Nephron progenitor cell (in vitro differentiated cells): Measurements from ENCODE around the gene PWP2.
A peak's percentile ranks its signal among the peaks of the same experiment; 100 is the strongest.

Experiments
- DNase-seq: peaks from one replicate; pipeline ENCODE4 v3.0.0; 2021
- H3K27ac Mint-ChIP-seq: 2 replicates; pipeline ENCODE4 v1.8.0; 2021; ENCODE audit warnings: mild to moderate bottlenecking, moderate library complexity, mixed read lengths
- H3K27me3 Mint-ChIP-seq: 2 replicates; pipeline ENCODE4 v1.8.0; 2021; ENCODE audit warnings: mild to moderate bottlenecking, low read depth, mixed read lengths; ENCODE audit not compliant: poor library complexity
- H3K36me3 Mint-ChIP-seq: 2 replicates; pipeline ENCODE4 v1.8.0; 2021; ENCODE audit warnings: low read depth, mixed read lengths
- H3K4me1 Mint-ChIP-seq: 2 replicates; pipeline ENCODE4 v1.8.0; 2021; ENCODE audit warnings: mixed read lengths
- H3K4me3 Mint-ChIP-seq: 2 replicates; pipeline ENCODE4 v1.8.0; 2021; ENCODE audit warnings: mild to moderate bottlenecking, moderate library complexity, mixed read lengths
- H3K9me3 Mint-ChIP-seq: 2 replicates; pipeline ENCODE4 v1.8.0; 2021; ENCODE audit warnings: mild to moderate bottlenecking, moderate library complexity, mixed read lengths
- CTCF ChIP-seq: fragments of 200-600 bp; sonication (generic); IDR thresholded peaks from 2 replicates; pipeline ENCODE4 v1.5.0; 2021; ENCODE audit warnings: antibody characterized with exemption

PWP2 gene

GRCh38 chr21:44070391-44070790 lies 36.8 kb upstream of the PWP2 start:
- Mint-ChIP-seq H3K4me1 (peaks cover 14% of the 10 kb centered on the region), H3K27ac (no peak overlapping the region), H3K27me3 (no peaks in the 10 kb centered on the region), H3K4me3 (no peak overlapping the region), H3K9me3 (no peaks in the 10 kb centered on the region), H3K36me3 (peaks cover 20% of the 10 kb centered on the region)
- TF ChIP-seq CTCF = no peak
- no peak for DNase-seq

- Mint-ChIP-seq H3K27ac (peak overlapping the region; percentile 58), H3K4me1 (peaks cover 11% of the 10 kb centered on the region), H3K27me3 (no peaks in the 10 kb centered on the region), H3K4me3 (no peak overlapping the region), H3K9me3 (no peaks in the 10 kb centered on the region), H3K36me3 (peaks cover 25% of the 10 kb centered on the region)
- TF ChIP-seq CTCF = no peak
- DNase-seq = no peak
Observed at GRCh38 chr21:44071359-44072104, 35.7 kb upstream of the PWP2 start.

- H3K27ac Mint-ChIP-seq = no peak overlapping the region
- no peaks in the 10 kb centered on the region for H3K27me3 Mint-ChIP-seq
- H3K4me1 Mint-ChIP-seq = peaks cover 5% of the 10 kb centered on the region
- DNase-seq = no peak
- H3K36me3 Mint-ChIP-seq = peaks cover 29% of the 10 kb centered on the region
- no peaks in the 10 kb centered on the region for H3K9me3 Mint-ChIP-seq
- TF ChIP-seq CTCF = no peak
- H3K4me3 Mint-ChIP-seq = no peak overlapping the region
Observed at GRCh38 chr21:44072111-44072510, 35.1 kb upstream of the PWP2 start.

- H3K36me3 Mint-ChIP-seq = peaks cover 45% of the 10 kb centered on the region
- no peaks in the 10 kb centered on the region for H3K4me1 Mint-ChIP-seq
- H3K27ac Mint-ChIP-seq = no peak overlapping the region
- H3K4me3 Mint-ChIP-seq = no peak overlapping the region
- H3K27me3 Mint-ChIP-seq = no peaks in the 10 kb centered on the region
- no peak for TF ChIP-seq CTCF
- DNase-seq = no peak
- H3K9me3 Mint-ChIP-seq = no peaks in the 10 kb centered on the region
Observed at GRCh38 chr21:44074315-44074958, 32.8 kb upstream of the PWP2 start.

GRCh38 chr21:44076316-44076715 lies 30.9 kb upstream of the PWP2 start:
- no peak for TF ChIP-seq CTCF
- Mint-ChIP-seq H3K27me3 (no peaks in the 10 kb centered on the region), H3K4me1 (no peaks in the 10 kb centered on the region), H3K27ac (no peak overlapping the region), H3K36me3 (peaks cover 59% of the 10 kb centered on the region), H3K4me3 (no peak overlapping the region), H3K9me3 (no peaks in the 10 kb centered on the region)
- no peak for DNase-seq
